GM06990 (cell line): ENCODE results near the gene ADAMTS3.
A peak's percentile ranks its signal among the peaks of the same experiment; 100 is the strongest.

Experiments
- DNase-seq: peaks from one replicate; pipeline ENCODE4 v3.0.0-alpha.2; 2011; ENCODE audit not compliant: insufficient read length; ENCODE audit errors: extremely low read depth
- H3K27me3 ChIP-seq: replicated peaks from 2 replicates; pipeline ENCODE4 v1.6.0; 2011; ENCODE audit warnings: low read length; ENCODE audit not compliant: control insufficient read depth, insufficient read depth
- H3K36me3 ChIP-seq: 2 replicates; pipeline ENCODE4 v1.5.1; 2011; ENCODE audit warnings: low read length; ENCODE audit not compliant: control insufficient read depth, insufficient read depth
- H3K4me3 ChIP-seq: replicated peaks from 2 replicates; pipeline ENCODE4 v1.5.1; 2011; ENCODE audit warnings: low read depth, mild to moderate bottlenecking, control low read depth, low read length
- CTCF ChIP-seq: IDR thresholded peaks from 2 replicates; pipeline ENCODE4 v1.5.1; 2011; ENCODE audit warnings: low read length, control low read depth, mild to moderate bottlenecking, inconsistent platforms; ENCODE audit not compliant: insufficient read depth, poor library complexity, severe bottlenecking

ADAMTS3 gene

GRCh38 chr4:72489267-72489666, 79.8 kb downstream of the ADAMTS3 start:
- TF ChIP-seq CTCF = no peak
- H3K27me3 ChIP-seq = no peaks in the 10 kb centered on the region; the same call in 1 of the 2 replicates
- no peak for DNase-seq
- H3K4me3 ChIP-seq = no peak overlapping the region
- H3K36me3 ChIP-seq = no peaks in the 10 kb centered on the region

GRCh38 chr4:72486991-72487390, 82.0 kb downstream of the ADAMTS3 start:
- no peak overlapping the region for H3K4me3 ChIP-seq
- no peaks in the 10 kb centered on the region for H3K36me3 ChIP-seq
- no peak for DNase-seq
- no peaks in the 10 kb centered on the region; the same call in 1 of the 2 replicates for H3K27me3 ChIP-seq
- no peak for TF ChIP-seq CTCF

GRCh38 chr4:72484981-72485380, 84.0 kb downstream of the ADAMTS3 start:
- no peak for TF ChIP-seq CTCF
- no peaks in the 10 kb centered on the region for H3K36me3 ChIP-seq
- H3K4me3 ChIP-seq = no peak overlapping the region
- no peaks in the 10 kb centered on the region; the same call in 1 of the 2 replicates for H3K27me3 ChIP-seq
- no peak for DNase-seq

- no peak overlapping the region for H3K4me3 ChIP-seq
- H3K36me3 ChIP-seq = no peaks in the 10 kb centered on the region
- no peaks in the 10 kb centered on the region for H3K27me3 ChIP-seq
- DNase-seq = no peak
- no peak for TF ChIP-seq CTCF
Observed at GRCh38 chr4:72473434-72473900, 95.6 kb downstream of the ADAMTS3 start.

- H3K27me3 ChIP-seq = no peaks in the 10 kb centered on the region
- no peak for TF ChIP-seq CTCF
- H3K36me3 ChIP-seq = no peaks in the 10 kb centered on the region
- H3K4me3 ChIP-seq = no peak overlapping the region
- no peak for DNase-seq
Observed at GRCh38 chr4:72471816-72472215, 97.2 kb downstream of the ADAMTS3 start.

GRCh38 chr4:72468904-72469502, 100.0 kb downstream of the ADAMTS3 start:
- Histone ChIP-seq H3K4me3 (no peak overlapping the region), H3K36me3 (no peaks in the 10 kb centered on the region), H3K27me3 (no peaks in the 10 kb centered on the region)
- TF ChIP-seq CTCF = peak; percentile 28
- DNase-seq = no peak
